T-helper 2 cell treated with Interferon-gamma antibody and Interleukin-4, amounts not matched to agents 5 μg/mL and 100 μg/mL, for 36 hours (primary cell): Measurements from ENCODE around the gene MTHFSD.
A peak's percentile ranks its signal among the peaks of the same experiment; 100 is the strongest.

Experiments
- DNase-seq: peaks from one replicate; pipeline ENCODE4 v3.0.0; 2021; ENCODE audit warnings: low spot score
- H3K27ac Mint-ChIP-seq: one replicate; pipeline ENCODE4 v1.8.0; 2021; ENCODE audit warnings: mild to moderate bottlenecking, mixed read lengths
- H3K27me3 Mint-ChIP-seq: one replicate; pipeline ENCODE4 v1.8.0; 2021; ENCODE audit warnings: low read depth, mixed read lengths
- H3K36me3 Mint-ChIP-seq: one replicate; pipeline ENCODE4 v1.8.0; 2021; ENCODE audit warnings: low read depth, mixed read lengths
- H3K4me1 Mint-ChIP-seq: one replicate; pipeline ENCODE4 v1.8.0; 2021; ENCODE audit warnings: low read depth, mixed read lengths
- H3K4me3 Mint-ChIP-seq: one replicate; pipeline ENCODE4 v1.8.0; 2022; ENCODE audit warnings: mild to moderate bottlenecking, moderate library complexity, mixed read lengths
- H3K9me3 Mint-ChIP-seq: one replicate; pipeline ENCODE4 v1.8.0; 2021; ENCODE audit warnings: mixed read lengths

MTHFSD gene

GRCh38 chr16:86554917-86555703 lies at the start of gene MTHFSD:
MTHFSD (minus strand) TSS chr16:86555235; CDS start chr16:86555184, 51 bp downstream.
- peaks cover 4% of the 10 kb centered on the region for H3K27me3 Mint-ChIP-seq
- peak; percentile 95 for DNase-seq
- peak within 1 kb of the TSS; percentile 90 for H3K4me3 Mint-ChIP-seq
- H3K27ac Mint-ChIP-seq: peak within 1 kb of the TSS; percentile 95
- no peaks in the 10 kb centered on the region for H3K9me3 Mint-ChIP-seq
- peaks cover 17% of the 10 kb centered on the region for H3K36me3 Mint-ChIP-seq
- peaks cover 31% of the 10 kb centered on the region for H3K4me1 Mint-ChIP-seq

GRCh38 chr16:86604436-86605193 lies 49.6 kb upstream of the MTHFSD start:
- H3K27me3 Mint-ChIP-seq: peaks cover 17% of the 10 kb centered on the region
- H3K27ac Mint-ChIP-seq: peak overlapping the region; percentile 80
- H3K9me3 Mint-ChIP-seq: no peaks in the 10 kb centered on the region
- H3K4me3 Mint-ChIP-seq: peak overlapping the region; percentile 75
- peaks cover 8% of the 10 kb centered on the region for H3K4me1 Mint-ChIP-seq
- H3K36me3 Mint-ChIP-seq: no peaks in the 10 kb centered on the region
- DNase-seq: peak; percentile 17

- H3K4me3 Mint-ChIP-seq: no peak overlapping the region
- H3K27ac Mint-ChIP-seq: no peak overlapping the region
- peaks cover 8% of the 10 kb centered on the region for H3K4me1 Mint-ChIP-seq
- DNase-seq: no peak
- no peaks in the 10 kb centered on the region for H3K9me3 Mint-ChIP-seq
- H3K36me3 Mint-ChIP-seq: no peaks in the 10 kb centered on the region
- H3K27me3 Mint-ChIP-seq: peaks cover 31% of the 10 kb centered on the region
These were observed 47.5 kb upstream of the MTHFSD start for GRCh38 chr16:86602521-86602920.

- no peak for DNase-seq
- Mint-ChIP-seq H3K27me3 (peaks cover 34% of the 10 kb centered on the region), H3K36me3 (no peaks in the 10 kb centered on the region), H3K4me3 (no peak overlapping the region), H3K9me3 (no peaks in the 10 kb centered on the region), H3K4me1 (peaks cover 8% of the 10 kb centered on the region), H3K27ac (no peak overlapping the region)
These were observed 46.3 kb upstream of the MTHFSD start for GRCh38 chr16:86601356-86601755.

GRCh38 chr16:86598607-86599565 lies 43.9 kb upstream of the MTHFSD start:
- Mint-ChIP-seq H3K4me1 (no peaks in the 10 kb centered on the region), H3K36me3 (no peaks in the 10 kb centered on the region), H3K27me3 (peaks cover 38% of the 10 kb centered on the region), H3K27ac (no peak overlapping the region), H3K9me3 (no peaks in the 10 kb centered on the region), H3K4me3 (no peak overlapping the region)
- no peak for DNase-seq

GRCh38 chr16:86597880-86598606 lies 43.0 kb upstream of the MTHFSD start:
- H3K27ac Mint-ChIP-seq: no peak overlapping the region

GRCh38 chr16:86597126-86597879 lies 42.3 kb upstream of the MTHFSD start:
- H3K9me3 Mint-ChIP-seq: no peaks in the 10 kb centered on the region
- H3K4me3 Mint-ChIP-seq: no peak overlapping the region
- peaks cover 47% of the 10 kb centered on the region for H3K27me3 Mint-ChIP-seq
- no peak overlapping the region for H3K27ac Mint-ChIP-seq
- H3K36me3 Mint-ChIP-seq: no peaks in the 10 kb centered on the region
- no peaks in the 10 kb centered on the region for H3K4me1 Mint-ChIP-seq
- DNase-seq: no peak

More at GRCh38 chr16:86597880-86598606, 43.0 kb upstream of the MTHFSD start:
- Mint-ChIP-seq H3K9me3 (no peaks in the 10 kb centered on the region), H3K27me3 (peaks cover 45% of the 10 kb centered on the region), H3K36me3 (no peaks in the 10 kb centered on the region), H3K4me3 (no peak overlapping the region), H3K4me1 (no peaks in the 10 kb centered on the region)
- DNase-seq: no peak

- no peak for DNase-seq
- Mint-ChIP-seq H3K4me1 (no peaks in the 10 kb centered on the region), H3K9me3 (no peaks in the 10 kb centered on the region), H3K27ac (no peak overlapping the region), H3K4me3 (no peak overlapping the region), H3K36me3 (no peaks in the 10 kb centered on the region), H3K27me3 (peaks cover 49% of the 10 kb centered on the region)
These were observed 41.1 kb upstream of the MTHFSD start for GRCh38 chr16:86595983-86596605.

GRCh38 chr16:86594721-86595120 lies 39.7 kb upstream of the MTHFSD start:
- no peaks in the 10 kb centered on the region for H3K36me3 Mint-ChIP-seq
- no peak overlapping the region for H3K27ac Mint-ChIP-seq
- no peaks in the 10 kb centered on the region for H3K9me3 Mint-ChIP-seq
- H3K27me3 Mint-ChIP-seq: peaks cover 38% of the 10 kb centered on the region
- H3K4me3 Mint-ChIP-seq: no peak overlapping the region
- no peak for DNase-seq
- H3K4me1 Mint-ChIP-seq: no peaks in the 10 kb centered on the region

GRCh38 chr16:86593913-86594620 lies 39.0 kb upstream of the MTHFSD start:
- Mint-ChIP-seq H3K36me3 (no peaks in the 10 kb centered on the region), H3K4me3 (no peak overlapping the region), H3K27ac (no peak overlapping the region), H3K9me3 (no peaks in the 10 kb centered on the region), H3K4me1 (no peaks in the 10 kb centered on the region), H3K27me3 (peaks cover 35% of the 10 kb centered on the region)
- no peak for DNase-seq

GRCh38 chr16:86591270-86591669 lies 36.2 kb upstream of the MTHFSD start:
- DNase-seq: no peak
- H3K4me1 Mint-ChIP-seq: no peaks in the 10 kb centered on the region
- H3K36me3 Mint-ChIP-seq: no peaks in the 10 kb centered on the region
- no peak overlapping the region for H3K27ac Mint-ChIP-seq
- no peak overlapping the region for H3K4me3 Mint-ChIP-seq
- H3K27me3 Mint-ChIP-seq: peaks cover 22% of the 10 kb centered on the region
- H3K9me3 Mint-ChIP-seq: no peaks in the 10 kb centered on the region
